CD4-positive, alpha-beta memory T cell (primary cell): Measurements from ENCODE around the gene CHPF2. TPM values are rescaled to one million over a fixed set of nuclear protein-coding genes. Genes with fewer than 3 reads are reported as not detected.

Experiments
- CTCF ChIA-PET: fragments of 350-600 bp; sonication (Branson Sonifier 250); formaldehyde crosslinking; loops from one replicate; lab custom pipeline; 2021; ENCODE audit warnings: inconsistent platforms; ENCODE audit not compliant: partially characterized antibody; lab: Charles Lee
- POLR2A ChIA-PET: fragments of 350-600 bp; sonication (Branson Sonifier 250); formaldehyde crosslinking; loops from one replicate; lab custom pipeline; 2021; ENCODE audit not compliant: partially characterized antibody; lab: Charles Lee
- DNase-seq, 5 donors: peaks; one replicate each; pipeline versions ENCODE4 v3.0.0 to v3.0.0-alpha.2; 2020 to 2022; ENCODE audit warnings: mixed read lengths in 1 of 5
- H3K27ac ChIP-seq: one replicate; pipeline ENCODE4 v1.7.0; 2013; ENCODE audit warnings: low read depth, low read length
- H3K27me3 ChIP-seq: 2 replicates; pipeline ENCODE4 v1.7.0; 2013; ENCODE audit warnings: mild to moderate bottlenecking, low read length, moderate library complexity; ENCODE audit not compliant: insufficient read depth
- H3K36me3 ChIP-seq: 2 replicates; pipeline ENCODE4 v1.7.0; 2013; ENCODE audit warnings: mild to moderate bottlenecking, low read length, moderate library complexity; ENCODE audit not compliant: insufficient read depth
- H3K4me1 ChIP-seq: 2 replicates; pipeline ENCODE4 v1.7.0; 2013; ENCODE audit warnings: mild to moderate bottlenecking, low read length, moderate library complexity; ENCODE audit not compliant: insufficient read depth
- H3K4me3 ChIP-seq, 2 donors: one replicate each; pipeline ENCODE4 v1.7.0; 2013; ENCODE audit warnings: low read length in 2 of 2, mild to moderate bottlenecking in 1 of 2
- H3K9me3 ChIP-seq, 2 donors: one replicate each; pipeline ENCODE4 v1.7.0; 2013; ENCODE audit warnings: low read length in 2 of 2, control low read depth in 1 of 2; ENCODE audit not compliant: control insufficient read depth in 1 of 2
- H3K27ac Mint-ChIP-seq, 7 donors: one replicate each; pipeline ENCODE4 v1.8.0; 2020 to 2021; ENCODE audit warnings: mixed read lengths in 7 of 7, mild to moderate bottlenecking in 6 of 7, inconsistent platforms in 3 of 7, moderate library complexity in 3 of 7
- H3K27me3 Mint-ChIP-seq, 2 donors: one replicate each; pipeline ENCODE4 v1.8.0; 2020 to 2021; ENCODE audit warnings: mixed read lengths in 2 of 2
- H3K36me3 Mint-ChIP-seq, 2 donors: one replicate each; pipeline ENCODE4 v1.8.0; 2020 to 2021; ENCODE audit warnings: mixed read lengths in 2 of 2, inconsistent platforms in 1 of 2, mild to moderate bottlenecking in 1 of 2
- H3K4me1 Mint-ChIP-seq, 4 donors: one replicate each; pipeline ENCODE4 v1.8.0; 2020 to 2021; ENCODE audit warnings: mixed read lengths in 4 of 4, mild to moderate bottlenecking in 1 of 4
- H3K4me3 Mint-ChIP-seq, 8 donors: one replicate each; pipeline ENCODE4 v1.8.0; 2020 to 2021; ENCODE audit warnings: mixed read lengths in 8 of 8, mild to moderate bottlenecking in 7 of 8, moderate library complexity in 6 of 8, inconsistent platforms in 3 of 8
- H3K9me3 Mint-ChIP-seq, 8 donors: one replicate each; pipeline ENCODE4 v1.8.0; 2020 to 2021; ENCODE audit warnings: mixed read lengths in 8 of 8, mild to moderate bottlenecking in 5 of 8, inconsistent platforms in 3 of 8, moderate library complexity in 1 of 8
- intact Hi-C: fragments of 100-400 bp; cut with micrococcal nuclease; formaldehyde crosslinking; loops from one replicate; pipeline ENCODE4 v1.15.1; 2023
- polyA plus RNA-seq, 2 donors: library from polyadenylated mRNA; unstranded; fragments of 300-500 nt; fragmentation: Illumina TruSeq; gene quantifications; one replicate each; pipeline ENCODE4 v1.2.3, GENCODE V29; 2021
- total RNA-seq, 2 experiments: library from RNA; stranded (reverse); gene quantifications; one replicate each; pipeline ENCODE4 v1.2.3, GENCODE V29; 2021

The CHPF2 gene
- total and polyA plus RNA-seq, 4 experiments from 2014 or later = 25.3 to 52.3 (median 40.4) TPM

- Mint-ChIP-seq H3K36me3 (peaks cover 0 to 3% of the 10 kb centered on the region in 2 donors), H3K4me3 (peak overlapping the region in 7 of 8 donors; percentile 69 to 84 (median 76)), H3K4me1 (peaks cover 14 to 46% (median 26%) of the 10 kb centered on the region in 4 donors), H3K9me3 (no peaks in the 10 kb centered on the region), H3K27me3 (peaks cover 7 to 16% of the 10 kb centered on the region in 2 donors), H3K27ac (peak overlapping the region; percentile 57 to 92 (median 87))
- peaks cover 46% of the 10 kb centered on the region for H3K4me1 ChIP-seq
- ChIA-PET POLR2A (interaction anchor here (0.8 to 5.1 kb wide), 4 partner anchors 10 to 391 kb away, joined by 3 to 50 read pairs (median 20); partner anchors contain the start of genes ABCF2 and CHPF2), CTCF (interaction anchor here (0.9 to 4.6 kb wide), 12 partner anchors 10 to 119 kb away, joined by 3 to 33 read pairs (median 10); partner anchors contain the start of genes ABCF2, CHPF2 and GBX1)
- no peak overlapping the region for H3K27ac ChIP-seq
- no peaks in the 10 kb centered on the region for H3K9me3 ChIP-seq
- DNase-seq = peak in 1 of 5 donors; percentile 5
- intact Hi-C loops = no loop called here
- peaks cover 16% of the 10 kb centered on the region for H3K27me3 ChIP-seq
- H3K36me3 ChIP-seq = peaks cover 4% of the 10 kb centered on the region
- peak overlapping the region in 1 of 2 donors; percentile 34 for H3K4me3 ChIP-seq
These were observed 10.7 kb downstream of the CHPF2 start for GRCh38 chr7:151243045-151243349.

DNA sequence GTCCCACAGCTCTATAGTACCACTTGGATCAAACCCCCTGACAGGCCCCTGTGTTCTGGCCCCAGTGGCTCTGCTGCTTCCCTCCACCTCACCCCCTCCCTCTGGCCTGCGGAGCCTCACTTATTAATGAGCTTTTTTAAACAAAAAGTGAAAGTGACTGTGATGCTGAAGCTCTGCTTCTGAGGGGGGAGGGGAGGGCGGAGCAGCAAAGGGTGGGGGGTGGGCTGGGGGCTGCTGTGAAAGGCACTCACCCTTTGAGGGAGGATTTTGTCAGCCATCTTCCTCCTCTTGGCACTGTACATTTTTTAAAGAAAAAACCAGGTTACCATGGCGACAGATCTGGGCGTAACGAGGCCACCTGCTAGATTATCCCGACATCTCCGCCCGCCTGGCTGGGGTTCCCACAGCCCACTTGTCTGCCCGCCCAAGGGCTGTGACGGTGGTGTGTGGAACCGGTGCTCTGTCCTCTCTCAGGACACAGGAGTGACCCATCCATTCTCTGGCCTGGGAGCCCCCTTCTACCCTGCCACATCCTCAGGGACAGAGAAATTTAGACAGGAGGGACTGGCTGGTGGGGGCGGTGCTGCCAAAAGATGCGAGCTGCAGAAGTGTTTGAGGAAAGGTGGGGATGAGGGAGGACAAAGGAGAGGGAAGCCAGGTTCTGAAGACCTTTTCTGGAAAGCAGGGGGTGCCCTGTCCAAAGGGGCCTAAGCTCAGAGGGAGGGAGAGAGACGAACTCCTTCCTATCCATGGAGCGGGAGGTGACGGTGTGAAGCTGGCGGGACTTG, 11.3 kb downstream of the CHPF2 start:
- ChIA-PET CTCF (interaction anchor here (0.5 to 4.6 kb wide), 27 partner anchors 9 to 120 kb away, joined by 3 to 33 read pairs (median 6); partner anchors contain the start of genes ABCF2, CHPF2, GBX1 and NUB1), POLR2A (interaction anchor here (0.8 to 5.1 kb wide), 8 partner anchors 10 to 391 kb away, joined by 3 to 50 read pairs (median 4); partner anchors contain the start of genes ABCF2 and CHPF2)
- Histone ChIP-seq H3K27me3 (peaks cover 16% of the 10 kb centered on the region), H3K9me3 (no peaks in the 10 kb centered on the region), H3K4me1 (peaks cover 50% of the 10 kb centered on the region), H3K4me3 (peak overlapping the region in 1 of 2 donors; percentile 34), H3K36me3 (no peaks in the 10 kb centered on the region), H3K27ac (no peak overlapping the region)
- H3K36me3 Mint-ChIP-seq = peaks cover 0 to 3% of the 10 kb centered on the region in 2 donors
- intact Hi-C loops = loop anchor here (1.0 to 2.0 kb wide), 6 partner anchors 11 to 119 kb away; partner anchors contain the start of genes ABCF2 and CHPF2
- no peaks in the 10 kb centered on the region for H3K9me3 Mint-ChIP-seq
- H3K4me3 Mint-ChIP-seq = peak overlapping the region; percentile 69 to 84 (median 77)
- DNase-seq = peak; percentile 71 to 76 (median 73)
- H3K4me1 Mint-ChIP-seq = peaks cover 17 to 52% (median 29%) of the 10 kb centered on the region in 4 donors
- H3K27me3 Mint-ChIP-seq = peaks cover 10 to 16% of the 10 kb centered on the region in 2 donors
- H3K27ac Mint-ChIP-seq = peak overlapping the region; percentile 78 to 92 (median 87)

DNA sequence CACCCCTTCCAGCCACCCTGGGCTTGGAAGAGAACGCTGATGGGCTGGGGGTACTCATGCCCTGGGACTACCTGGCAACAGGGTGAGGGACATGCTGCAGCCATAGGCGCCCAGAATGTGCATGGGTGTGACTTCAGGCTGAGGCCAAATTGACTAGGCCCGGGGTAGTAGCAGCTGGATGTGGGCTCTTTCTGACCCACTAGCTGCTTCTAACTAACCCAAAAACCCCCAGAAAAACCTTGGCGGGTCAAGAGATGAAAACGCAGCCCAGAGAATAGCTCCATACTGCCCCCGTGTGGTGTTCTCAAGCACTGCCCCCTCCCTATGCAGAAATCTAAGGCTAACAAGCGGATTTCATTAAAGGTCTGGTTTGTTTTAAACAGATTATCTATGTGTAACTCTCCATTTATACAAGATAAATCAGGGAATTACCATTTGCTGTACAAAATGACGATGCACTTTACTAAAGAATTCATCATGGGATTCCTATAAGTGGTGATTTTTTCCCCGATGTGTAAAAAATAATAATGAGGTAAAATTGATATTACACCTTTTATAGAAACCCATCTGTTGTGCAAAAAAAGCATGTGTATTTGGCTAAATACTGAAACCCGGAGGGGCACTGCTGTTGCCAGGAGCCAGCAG, 12.0 kb downstream of the CHPF2 start:
- Histone ChIP-seq H3K9me3 (no peaks in the 10 kb centered on the region), H3K4me1 (peaks cover 54% of the 10 kb centered on the region), H3K27ac (no peak overlapping the region), H3K4me3 (peak overlapping the region in 1 of 2 donors; percentile 34), H3K36me3 (no peaks in the 10 kb centered on the region), H3K27me3 (peaks cover 16% of the 10 kb centered on the region)
- peak; percentile 54 to 62 (median 57) for DNase-seq
- Mint-ChIP-seq H3K4me3 (peak overlapping the region; percentile 45 to 84 (median 77)), H3K36me3 (no peaks in the 10 kb centered on the region), H3K4me1 (peaks cover 19 to 56% (median 31%) of the 10 kb centered on the region in 4 donors), H3K27ac (peak overlapping the region in 6 of 7 donors; percentile 35 to 92 (median 84)), H3K27me3 (peaks cover 11 to 18% of the 10 kb centered on the region in 2 donors), H3K9me3 (no peaks in the 10 kb centered on the region)
- ChIA-PET CTCF (interaction anchor here (0.5 to 4.6 kb wide), 28 partner anchors 10 to 290 kb away, joined by 3 to 33 read pairs (median 5); partner anchors contain the start of genes ABCF2, CHPF2, GBX1 and NUB1), POLR2A (interaction anchor here (0.9 to 5.1 kb wide), 7 partner anchors 11 to 388 kb away, joined by 3 to 50 read pairs (median 6); partner anchors contain the start of genes ABCF2 and CHPF2)
- intact Hi-C loops = loop anchor here (1.0 to 2.0 kb wide), 6 partner anchors 12 to 120 kb away; partner anchors contain the start of genes ABCF2 and CHPF2

DNA sequence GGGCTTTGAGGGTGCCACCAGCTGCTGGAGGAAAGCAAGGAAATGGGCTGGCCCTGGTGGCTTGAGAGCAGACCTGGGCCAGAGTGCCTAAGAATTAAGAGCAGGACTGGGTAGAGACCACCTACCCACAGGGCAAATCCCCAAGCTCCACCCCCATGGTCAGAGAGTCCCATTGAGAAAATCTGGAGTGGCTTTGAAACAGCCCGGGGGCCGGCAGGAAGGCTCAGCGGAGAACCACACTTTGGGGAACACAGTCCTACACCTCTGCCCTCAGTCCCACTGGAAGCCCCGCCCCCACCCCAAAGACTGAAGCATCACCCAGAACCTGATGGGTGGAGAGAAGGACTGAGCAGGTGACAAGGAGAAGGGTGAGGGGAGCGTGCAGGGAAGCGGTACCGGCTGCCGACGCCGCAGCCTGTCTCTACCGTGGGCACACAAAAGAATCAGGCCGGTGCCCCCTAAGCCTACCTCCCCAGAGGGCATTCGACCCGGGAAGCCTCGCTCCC, 12.6 kb downstream of the CHPF2 start:
- Mint-ChIP-seq H3K4me1 (peaks cover 20 to 60% (median 34%) of the 10 kb centered on the region in 4 donors), H3K36me3 (no peaks in the 10 kb centered on the region), H3K27ac (peak overlapping the region in 1 of 7 donors; percentile 86), H3K27me3 (peaks cover 12 to 20% of the 10 kb centered on the region in 2 donors), H3K9me3 (no peaks in the 10 kb centered on the region), H3K4me3 (peak overlapping the region in 7 of 8 donors; percentile 29 to 84 (median 52))
- Histone ChIP-seq H3K27ac (no peak overlapping the region), H3K4me3 (peak overlapping the region; percentile 11 to 17), H3K9me3 (no peaks in the 10 kb centered on the region), H3K4me1 (peaks cover 59% of the 10 kb centered on the region), H3K36me3 (no peaks in the 10 kb centered on the region), H3K27me3 (peaks cover 16% of the 10 kb centered on the region)
- ChIA-PET CTCF (interaction anchor here (0.6 to 4.6 kb wide), 21 partner anchors 10 to 289 kb away, joined by 3 to 33 read pairs (median 7); partner anchors contain the start of genes ABCF2, CHPF2 and GBX1), POLR2A (interaction anchor here (0.9 to 5.1 kb wide), 7 partner anchors 12 to 388 kb away, joined by 3 to 50 read pairs (median 6); partner anchors contain the start of genes ABCF2 and CHPF2)
- DNase-seq = no peak
- intact Hi-C loops = loop anchor here (1.0 to 5.0 kb wide), 7 partner anchors 13 to 121 kb away; partner anchors contain the start of genes ABCF2 and CHPF2

DNA sequence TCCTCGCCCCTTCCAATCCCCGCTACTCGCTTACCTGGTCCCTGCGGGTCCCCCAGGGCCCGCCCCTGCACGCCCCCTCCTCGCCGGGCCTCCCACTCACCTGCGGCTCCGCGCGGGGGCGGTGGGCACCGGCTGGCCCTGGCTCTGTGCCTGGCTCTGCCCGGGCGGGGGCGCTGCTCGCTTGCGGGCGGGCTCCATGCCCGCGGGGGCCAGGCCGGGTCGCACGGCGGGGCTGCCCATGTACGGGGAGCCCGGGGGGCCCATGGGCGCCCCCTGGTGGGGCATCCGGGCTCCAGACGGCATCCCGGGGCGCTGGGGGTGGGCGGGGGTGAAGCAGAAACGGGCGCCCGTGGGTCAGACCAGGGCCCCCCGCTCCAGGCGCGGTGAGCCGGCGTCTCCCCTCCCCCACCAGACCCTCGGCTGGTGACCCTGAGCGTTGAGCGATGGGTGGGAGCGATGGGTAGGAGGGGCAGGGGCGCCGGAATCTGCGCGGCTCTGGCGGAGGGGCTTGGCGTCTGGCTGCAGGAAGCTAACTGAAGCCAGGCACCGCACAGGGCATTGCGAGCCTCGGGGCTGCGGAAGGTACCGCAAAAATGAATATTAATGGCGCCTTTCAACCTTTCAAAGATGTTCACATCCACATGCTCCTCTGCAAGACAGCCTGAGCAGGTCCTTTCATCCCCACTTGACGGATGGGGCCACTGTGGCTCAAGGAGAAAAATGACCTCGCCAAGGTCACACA, 13.2 kb downstream of the CHPF2 start:
- peak overlapping the region in 1 of 7 donors; percentile 35 for H3K27ac Mint-ChIP-seq
- CTCF ChIA-PET = interaction anchor here (0.6 to 4.6 kb wide), 11 partner anchors 9 to 121 kb away, joined by 3 to 26 read pairs (median 8); partner anchors contain the start of genes ABCF2 and CHPF2
- H3K27ac ChIP-seq = no peak overlapping the region
- no peaks in the 10 kb centered on the region for H3K36me3 Mint-ChIP-seq
- peak; percentile 64 to 74 (median 67) for DNase-seq
- H3K27me3 ChIP-seq = peaks cover 21% of the 10 kb centered on the region
- no peaks in the 10 kb centered on the region for H3K9me3 Mint-ChIP-seq
- peak overlapping the region; percentile 11 to 33 for H3K4me3 ChIP-seq
- intact Hi-C loops = loop anchor here (2.0 to 5.0 kb wide), 3 partner anchors 38 to 105 kb away; no protein-coding TSS in a partner anchor
- POLR2A ChIA-PET = interaction anchor here (0.7 to 5.1 kb wide), 2 partner anchors 11 to 18 kb away, joined by 3 to 32 read pairs; partner anchors contain the start of gene ABCF2
- peak overlapping the region; percentile 46 to 84 (median 66) for H3K4me3 Mint-ChIP-seq
- no peaks in the 10 kb centered on the region for H3K36me3 ChIP-seq
- no peaks in the 10 kb centered on the region for H3K9me3 ChIP-seq
- H3K4me1 Mint-ChIP-seq = peaks cover 21 to 65% (median 35%) of the 10 kb centered on the region in 4 donors
- peaks cover 14 to 23% of the 10 kb centered on the region in 2 donors for H3K27me3 Mint-ChIP-seq
- H3K4me1 ChIP-seq = peaks cover 59% of the 10 kb centered on the region
